ENCODE results near the gene DAPP1. TPM values are rescaled to one million over a fixed set of nuclear protein-coding genes. Genes with fewer than 3 reads are reported as not detected.

The DAPP1 gene
- total RNA-seq, 1 donor from 2014 or later = not detected

- Mint-ChIP-seq H3K36me3 (ENCODE audit: low read depth) (peaks cover 15% of the 10 kb centered on the region), H3K27ac (ENCODE audit: unreplicated experiment) (no peak overlapping the region), H3K9me3 (ENCODE audit: low read depth) (no peaks in the 10 kb centered on the region), H3K4me1 (ENCODE audit: low read depth) (no peaks in the 10 kb centered on the region), H3K27me3 (ENCODE audit: low read depth) (no peaks in the 10 kb centered on the region), H3K4me3 (ENCODE audit: unreplicated experiment) (no peak overlapping the region)
- no peak for TF ChIP-seq CTCF (IDR thresholded peaks at IDR 0.05)
- DNase-seq (ENCODE audit: low spot score) = no peak
Measured at GRCh38 chr4:99879458-99879857, 62.8 kb downstream of the DAPP1 start.

GRCh38 chr4:99885063-99885664 lies 68.5 kb downstream of the DAPP1 start:
- peaks cover 10% of the 10 kb centered on the region for H3K36me3 Mint-ChIP-seq (ENCODE audit: low read depth)
- H3K27ac Mint-ChIP-seq (ENCODE audit: unreplicated experiment) = no peak overlapping the region
- peak; percentile 84 for TF ChIP-seq CTCF (IDR thresholded peaks at IDR 0.05)
- no peak for DNase-seq (ENCODE audit: low spot score)
- H3K4me3 Mint-ChIP-seq (ENCODE audit: unreplicated experiment) = no peak overlapping the region
- H3K4me1 Mint-ChIP-seq (ENCODE audit: low read depth) = peaks cover 7% of the 10 kb centered on the region
- H3K27me3 Mint-ChIP-seq (ENCODE audit: low read depth) = no peaks in the 10 kb centered on the region
- H3K9me3 Mint-ChIP-seq (ENCODE audit: low read depth) = no peaks in the 10 kb centered on the region

- Mint-ChIP-seq H3K4me3 (ENCODE audit: unreplicated experiment) (no peak overlapping the region), H3K36me3 (ENCODE audit: low read depth) (peaks cover 6% of the 10 kb centered on the region), H3K27ac (ENCODE audit: unreplicated experiment) (peak overlapping the region; percentile 22), H3K27me3 (ENCODE audit: low read depth) (no peaks in the 10 kb centered on the region), H3K4me1 (ENCODE audit: low read depth) (peaks cover 10% of the 10 kb centered on the region), H3K9me3 (ENCODE audit: low read depth) (no peaks in the 10 kb centered on the region)
- no peak for TF ChIP-seq CTCF (IDR thresholded peaks at IDR 0.05)
- no peak for DNase-seq (ENCODE audit: low spot score)
Measured at GRCh38 chr4:99885687-99886086, 69.1 kb downstream of the DAPP1 start.

GRCh38 chr4:99886146-99886545 lies 69.5 kb downstream of the DAPP1 start:
- TF ChIP-seq CTCF (IDR thresholded peaks at IDR 0.05) = no peak
- peak overlapping the region; percentile 22 for H3K27ac Mint-ChIP-seq (ENCODE audit: unreplicated experiment)
- no peak for DNase-seq (ENCODE audit: low spot score)
- peaks cover 6% of the 10 kb centered on the region for H3K36me3 Mint-ChIP-seq (ENCODE audit: low read depth)
- H3K27me3 Mint-ChIP-seq (ENCODE audit: low read depth) = no peaks in the 10 kb centered on the region
- no peaks in the 10 kb centered on the region for H3K9me3 Mint-ChIP-seq (ENCODE audit: low read depth)
- H3K4me1 Mint-ChIP-seq (ENCODE audit: low read depth) = peaks cover 14% of the 10 kb centered on the region
- no peak overlapping the region for H3K4me3 Mint-ChIP-seq (ENCODE audit: unreplicated experiment)

GRCh38 chr4:99887837-99888236 lies 71.2 kb downstream of the DAPP1 start:
- DNase-seq (ENCODE audit: low spot score) = no peak
- Mint-ChIP-seq H3K36me3 (ENCODE audit: low read depth) (peaks cover 2% of the 10 kb centered on the region), H3K4me3 (ENCODE audit: unreplicated experiment) (no peak overlapping the region), H3K4me1 (ENCODE audit: low read depth) (peaks cover 26% of the 10 kb centered on the region), H3K27ac (ENCODE audit: unreplicated experiment) (peak overlapping the region; percentile 5), H3K9me3 (ENCODE audit: low read depth) (no peaks in the 10 kb centered on the region), H3K27me3 (ENCODE audit: low read depth) (no peaks in the 10 kb centered on the region)
- no peak for TF ChIP-seq CTCF (IDR thresholded peaks at IDR 0.05)

Data from chondrocyte (in vitro differentiated cells).